Thyroid gland (tissue), 4 donors: Measurements from ENCODE around the gene ZNF775.

ENCODE experiments used
- POLR2A ChIP-seq, 2 donors: fragments of 450-650 bp; IDR thresholded peaks; one replicate each; pipeline ENCODE4 v1.6.1; 2017; ENCODE audit warnings: antibody characterized with exemption in 2 of 2, mild to moderate bottlenecking in 2 of 2, moderate library complexity in 1 of 2
- TF ChIP-seq, protein P1 (sequence below), 6 experiments: fragments of 200-600 bp in 3 of 6; fragments of 450-650 bp in 3 of 6; sonication (generic) in 3 of 6; IDR thresholded peaks; one replicate each; pipeline ENCODE4 v1.5.1; 2016 to 2019; ENCODE audit warnings: antibody characterized with exemption in 6 of 6, mild to moderate bottlenecking in 2 of 6, inconsistent platforms in 1 of 6, moderate library complexity in 1 of 6

DNA sequence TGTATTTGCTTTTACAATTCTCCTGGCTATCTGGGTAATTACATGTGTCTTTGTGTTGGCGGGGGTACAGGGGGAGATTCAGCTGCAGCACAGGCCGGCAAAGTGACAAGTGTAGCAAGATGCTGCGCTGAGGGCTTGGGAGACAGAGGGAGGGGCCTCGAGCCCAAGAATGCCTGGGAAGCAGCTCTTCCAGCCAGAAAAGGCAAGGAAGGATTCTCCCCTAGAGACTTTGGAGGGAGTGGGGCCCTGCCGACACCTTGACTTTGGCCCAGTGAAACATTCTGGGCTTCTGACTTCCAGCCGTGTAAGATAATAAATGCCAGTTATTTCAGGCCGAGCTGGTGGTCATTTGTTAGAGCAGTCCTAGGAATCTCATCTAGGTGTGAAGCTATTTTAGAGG lies 17.7 kb upstream of the ZNF775 start:
- TF ChIP-seq, protein P1, sequence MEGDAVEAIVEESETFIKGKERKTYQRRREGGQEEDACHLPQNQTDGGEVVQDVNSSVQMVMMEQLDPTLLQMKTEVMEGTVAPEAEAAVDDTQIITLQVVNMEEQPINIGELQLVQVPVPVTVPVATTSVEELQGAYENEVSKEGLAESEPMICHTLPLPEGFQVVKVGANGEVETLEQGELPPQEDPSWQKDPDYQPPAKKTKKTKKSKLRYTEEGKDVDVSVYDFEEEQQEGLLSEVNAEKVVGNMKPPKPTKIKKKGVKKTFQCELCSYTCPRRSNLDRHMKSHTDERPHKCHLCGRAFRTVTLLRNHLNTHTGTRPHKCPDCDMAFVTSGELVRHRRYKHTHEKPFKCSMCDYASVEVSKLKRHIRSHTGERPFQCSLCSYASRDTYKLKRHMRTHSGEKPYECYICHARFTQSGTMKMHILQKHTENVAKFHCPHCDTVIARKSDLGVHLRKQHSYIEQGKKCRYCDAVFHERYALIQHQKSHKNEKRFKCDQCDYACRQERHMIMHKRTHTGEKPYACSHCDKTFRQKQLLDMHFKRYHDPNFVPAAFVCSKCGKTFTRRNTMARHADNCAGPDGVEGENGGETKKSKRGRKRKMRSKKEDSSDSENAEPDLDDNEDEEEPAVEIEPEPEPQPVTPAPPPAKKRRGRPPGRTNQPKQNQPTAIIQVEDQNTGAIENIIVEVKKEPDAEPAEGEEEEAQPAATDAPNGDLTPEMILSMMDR (IDR thresholded peaks at IDR 0.05), result no peak
- no peak for TF ChIP-seq POLR2A (IDR thresholded peaks at IDR 0.05)
